Activated B cell treated with CpG ODN at 0.5 μM for 24 hours (primary cell): ENCODE results near the gene SRXN1. TPM values are rescaled to one million over a fixed set of nuclear protein-coding genes. Genes with fewer than 3 reads are reported as not detected.

Experiments
- ATAC-seq: fragments of 200-7000 bp; cut with Tn5 transposase; one replicate; pipeline ENCODE4 v1.10.0; 2021; ENCODE audit warnings: low read depth, mild to moderate bottlenecking, moderate library complexity
- CTCF ChIA-PET: fragments of 350-600 bp; sonication (Branson Sonifier 250); formaldehyde crosslinking; loops from one replicate; lab custom pipeline; 2021; ENCODE audit warnings: antibody characterized with exemption; lab: Charles Lee
- POLR2A ChIA-PET: fragments of 350-600 bp; sonication (Branson Sonifier 250); formaldehyde crosslinking; loops from one replicate; lab custom pipeline; 2021; ENCODE audit warnings: antibody characterized with exemption; lab: Charles Lee
- DNase-seq: peaks from one replicate; pipeline ENCODE4 v3.0.0; 2022
- H3K27ac Mint-ChIP-seq: one replicate; pipeline ENCODE4 v1.8.0; 2020; ENCODE audit warnings: mixed read lengths
- H3K27me3 Mint-ChIP-seq: one replicate; pipeline ENCODE4 v1.8.0; 2021; ENCODE audit warnings: mixed read lengths
- H3K36me3 Mint-ChIP-seq: one replicate; pipeline ENCODE4 v1.8.0; 2021; ENCODE audit warnings: low read depth, mixed read lengths
- H3K4me1 Mint-ChIP-seq: one replicate; pipeline ENCODE4 v1.8.0; 2021; ENCODE audit warnings: mixed read lengths
- H3K4me3 Mint-ChIP-seq: one replicate; pipeline ENCODE4 v1.8.0; 2020; ENCODE audit warnings: mild to moderate bottlenecking, mixed read lengths
- H3K9me3 Mint-ChIP-seq: one replicate; pipeline ENCODE4 v1.8.0; 2020; ENCODE audit warnings: mixed read lengths
- intact Hi-C: fragments of 100-400 bp; cut with micrococcal nuclease; formaldehyde crosslinking; loops from one replicate; pipeline ENCODE4 v1.15.1; 2024
- total RNA-seq: library from RNA; stranded (reverse); gene quantifications from 2 replicates; pipeline ENCODE4 v1.2.3, GENCODE V29; 2022
- TF ChIP-seq, protein P1 (sequence below): fragments of 200-600 bp; IDR thresholded peaks from one replicate; pipeline ENCODE4 v1.8.0; 2022; ENCODE audit warnings: antibody characterized with exemption, mild to moderate bottlenecking

The SRXN1 gene
- total RNA-seq, 1 donor from 2014 or later = 7.4 TPM

DNA sequence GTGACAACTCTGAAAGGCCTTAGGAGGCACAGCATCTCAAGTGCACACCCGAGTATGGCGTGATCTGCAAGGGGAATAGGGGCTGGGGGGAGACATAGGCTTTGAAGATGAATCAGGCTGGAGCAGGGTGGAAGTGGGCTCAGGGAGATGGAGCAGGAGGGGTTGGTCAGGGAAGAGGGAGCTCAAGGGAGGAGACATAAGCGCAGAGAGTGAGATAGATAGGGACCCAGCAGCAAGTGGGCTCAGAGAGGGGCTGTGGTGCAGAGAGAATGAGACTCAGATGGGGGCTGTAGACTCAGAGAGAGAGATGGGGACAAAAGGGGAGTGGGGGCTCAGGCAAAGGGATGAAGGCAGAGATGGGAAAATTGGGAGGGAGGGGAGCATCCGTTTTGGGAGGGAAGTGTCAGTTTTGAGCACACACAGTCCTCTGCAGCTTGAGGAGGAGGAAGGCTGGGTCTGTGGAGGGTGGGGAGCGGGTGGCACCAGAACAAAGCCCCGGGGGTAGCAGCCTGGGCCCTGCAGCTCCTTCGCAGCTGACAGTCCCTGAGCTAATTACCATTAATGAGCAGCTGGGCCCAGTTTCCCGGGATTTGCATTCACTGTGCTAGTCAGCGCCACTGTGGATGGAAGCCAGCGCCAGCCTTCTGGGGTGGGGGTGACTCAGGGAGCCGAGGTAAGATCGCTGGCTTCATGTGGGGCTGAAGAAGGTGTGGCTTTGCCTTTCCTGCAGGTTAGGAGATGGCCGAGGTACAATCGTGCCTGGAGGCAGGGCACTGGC, 18.7 kb downstream of the SRXN1 start:
- ATAC-seq = no peak

DNA sequence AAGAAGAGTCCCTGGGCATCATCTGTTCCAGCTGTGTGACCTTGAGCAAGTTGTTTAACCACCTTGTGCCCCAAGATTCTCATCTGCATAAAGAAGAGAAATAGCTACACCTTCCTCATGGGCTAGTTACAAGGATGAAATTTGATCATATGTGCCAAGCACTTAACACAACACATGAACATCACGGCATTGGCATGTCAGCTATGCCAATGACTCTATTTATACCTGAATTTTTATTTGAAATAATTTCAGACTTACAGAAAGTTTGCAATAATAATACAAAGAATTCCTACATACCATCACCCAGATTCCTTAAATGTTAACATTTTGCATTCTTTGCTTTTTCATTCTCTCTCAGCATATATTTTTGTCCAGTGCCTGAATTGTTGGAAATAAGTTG, 21.9 kb downstream of the SRXN1 start:
- H3K9me3 Mint-ChIP-seq = no peaks in the 10 kb centered on the region
- intact Hi-C loops = no loop called here
- no peak for DNase-seq
- no peak overlapping the region for H3K4me3 Mint-ChIP-seq
- H3K36me3 Mint-ChIP-seq = no peaks in the 10 kb centered on the region
- no peak for ATAC-seq
- no peaks in the 10 kb centered on the region for H3K4me1 Mint-ChIP-seq
- no peak overlapping the region for H3K27ac Mint-ChIP-seq
- TF ChIP-seq, protein P1, sequence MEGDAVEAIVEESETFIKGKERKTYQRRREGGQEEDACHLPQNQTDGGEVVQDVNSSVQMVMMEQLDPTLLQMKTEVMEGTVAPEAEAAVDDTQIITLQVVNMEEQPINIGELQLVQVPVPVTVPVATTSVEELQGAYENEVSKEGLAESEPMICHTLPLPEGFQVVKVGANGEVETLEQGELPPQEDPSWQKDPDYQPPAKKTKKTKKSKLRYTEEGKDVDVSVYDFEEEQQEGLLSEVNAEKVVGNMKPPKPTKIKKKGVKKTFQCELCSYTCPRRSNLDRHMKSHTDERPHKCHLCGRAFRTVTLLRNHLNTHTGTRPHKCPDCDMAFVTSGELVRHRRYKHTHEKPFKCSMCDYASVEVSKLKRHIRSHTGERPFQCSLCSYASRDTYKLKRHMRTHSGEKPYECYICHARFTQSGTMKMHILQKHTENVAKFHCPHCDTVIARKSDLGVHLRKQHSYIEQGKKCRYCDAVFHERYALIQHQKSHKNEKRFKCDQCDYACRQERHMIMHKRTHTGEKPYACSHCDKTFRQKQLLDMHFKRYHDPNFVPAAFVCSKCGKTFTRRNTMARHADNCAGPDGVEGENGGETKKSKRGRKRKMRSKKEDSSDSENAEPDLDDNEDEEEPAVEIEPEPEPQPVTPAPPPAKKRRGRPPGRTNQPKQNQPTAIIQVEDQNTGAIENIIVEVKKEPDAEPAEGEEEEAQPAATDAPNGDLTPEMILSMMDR = no peak
- POLR2A ChIA-PET = interaction anchor here (0.7 kb wide), 1 partner anchor 120 kb away, joined by 8 read pairs; no protein-coding TSS in a partner anchor
- CTCF ChIA-PET = no interaction called here
- peaks cover 15% of the 10 kb centered on the region for H3K27me3 Mint-ChIP-seq

More for the DNA sequence above, 18.7 kb downstream of the SRXN1 start:
- ChIA-PET CTCF (no interaction called here), POLR2A (no interaction called here)
- no peaks in the 10 kb centered on the region for H3K36me3 Mint-ChIP-seq
- H3K27ac Mint-ChIP-seq = no peak overlapping the region
- H3K9me3 Mint-ChIP-seq = no peaks in the 10 kb centered on the region
- intact Hi-C loops = no loop called here
- no peaks in the 10 kb centered on the region for H3K4me1 Mint-ChIP-seq
- no peak for DNase-seq
- peaks cover 19% of the 10 kb centered on the region for H3K27me3 Mint-ChIP-seq
- TF ChIP-seq, protein P1 = no peak
- no peak overlapping the region for H3K4me3 Mint-ChIP-seq

DNA sequence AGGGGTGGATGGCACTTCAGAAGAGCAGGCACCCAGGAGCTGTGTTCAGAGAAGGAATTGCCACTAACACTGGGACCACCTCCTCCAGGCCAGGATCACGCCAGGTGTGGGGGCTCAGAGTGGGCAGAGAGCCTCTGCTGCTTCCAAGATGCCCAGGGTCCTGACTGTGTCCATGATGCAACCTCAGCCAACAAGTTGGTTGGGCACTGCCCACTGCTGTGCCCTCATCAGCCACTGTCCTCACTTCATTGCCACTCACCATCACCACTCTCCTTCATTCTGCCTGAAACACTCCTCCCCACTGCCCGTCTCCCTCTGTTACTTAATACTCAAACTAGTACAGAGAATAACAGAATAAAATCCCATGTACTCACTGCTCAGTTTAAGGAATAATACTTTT, 26.4 kb downstream of the SRXN1 start:
- Mint-ChIP-seq H3K27me3 (peaks cover 14% of the 10 kb centered on the region), H3K4me1 (no peaks in the 10 kb centered on the region), H3K4me3 (no peak overlapping the region), H3K27ac (no peak overlapping the region), H3K36me3 (no peaks in the 10 kb centered on the region), H3K9me3 (no peaks in the 10 kb centered on the region)
- ATAC-seq (no peak), DNase-seq (no peak)
- CTCF ChIA-PET = no interaction called here
- TF ChIP-seq, protein P1 = no peak
- intact Hi-C loops = no loop called here
- POLR2A ChIA-PET = no interaction called here

DNA sequence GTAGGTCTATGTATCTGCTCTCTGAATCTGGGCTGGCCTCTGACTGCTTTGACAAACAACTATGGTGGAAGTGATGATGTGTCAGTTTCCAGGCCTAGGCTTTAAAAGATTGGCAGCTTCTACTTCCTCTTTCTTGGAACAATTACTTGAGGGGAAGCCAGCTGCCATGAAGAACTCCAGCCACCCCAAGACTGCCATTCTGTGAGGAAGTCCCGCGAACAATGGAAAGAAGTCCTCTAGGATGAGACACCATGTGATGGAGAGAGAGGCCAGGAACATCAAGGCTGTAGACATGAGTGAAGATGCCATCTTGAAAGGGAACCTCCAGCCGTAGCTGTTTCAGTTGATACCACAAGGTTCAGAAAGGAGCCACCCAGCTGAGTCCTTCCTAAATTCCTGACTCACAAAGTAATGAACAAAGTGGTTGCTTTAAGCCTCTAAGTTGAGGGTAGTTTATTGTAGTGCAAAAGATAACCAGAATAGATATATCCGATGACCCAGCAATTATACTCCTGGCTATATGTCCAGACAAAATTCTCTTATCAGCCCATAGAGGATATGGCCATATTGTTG, 27.6 kb downstream of the SRXN1 start:
- TF ChIP-seq, protein P1 = no peak
- H3K27me3 Mint-ChIP-seq = peaks cover 22% of the 10 kb centered on the region
- intact Hi-C loops = no loop called here
- ATAC-seq (no peak), DNase-seq (no peak)
- no peaks in the 10 kb centered on the region for H3K4me1 Mint-ChIP-seq
- POLR2A ChIA-PET = no interaction called here
- H3K4me3 Mint-ChIP-seq = no peak overlapping the region
- H3K27ac Mint-ChIP-seq = no peak overlapping the region
- H3K36me3 Mint-ChIP-seq = no peaks in the 10 kb centered on the region
- CTCF ChIA-PET = no interaction called here
- H3K9me3 Mint-ChIP-seq = no peaks in the 10 kb centered on the region

DNA sequence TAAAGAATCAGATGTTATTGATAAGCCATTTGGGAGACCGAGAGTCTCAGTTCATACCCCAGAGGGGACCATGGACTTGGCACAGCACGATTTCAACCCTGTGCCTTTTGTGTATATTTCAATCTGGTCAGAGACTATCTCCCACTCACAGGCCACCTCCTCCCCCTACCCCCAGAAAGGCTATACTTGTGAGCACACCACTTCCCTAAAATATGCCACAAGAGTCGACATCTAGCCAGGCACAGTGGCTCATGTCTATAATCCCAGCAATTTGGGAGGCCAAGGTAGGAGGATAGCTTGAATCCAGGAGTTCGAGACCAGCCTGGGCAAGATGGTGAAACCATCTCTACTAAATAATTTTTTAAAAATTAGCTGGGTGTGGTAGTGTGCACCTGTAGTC, 29.3 kb downstream of the SRXN1 start:
- ATAC-seq (no peak), DNase-seq (no peak)
- no peaks in the 10 kb centered on the region for H3K4me1 Mint-ChIP-seq
- no peaks in the 10 kb centered on the region for H3K9me3 Mint-ChIP-seq
- no peak overlapping the region for H3K4me3 Mint-ChIP-seq
- intact Hi-C loops = no loop called here
- no peaks in the 10 kb centered on the region for H3K36me3 Mint-ChIP-seq
- H3K27me3 Mint-ChIP-seq = peaks cover 32% of the 10 kb centered on the region
- H3K27ac Mint-ChIP-seq = no peak overlapping the region
- CTCF ChIA-PET = interaction anchor here (1.1 kb wide), 1 partner anchor 22 kb away, joined by 3 read pairs; no protein-coding TSS in a partner anchor
- POLR2A ChIA-PET = interaction anchor here (0.5 kb wide), 1 partner anchor 376 kb away, joined by 3 read pairs; no protein-coding TSS in a partner anchor
- TF ChIP-seq, protein P1 = no peak
